Suprapubic skin (tissue), 4 donors: ENCODE results near the gene ELMO1. TPM values are rescaled to one million over a fixed set of nuclear protein-coding genes. Genes with fewer than 3 reads are reported as not detected.

Experiments
- DNase-seq, 2 donors: peaks; one replicate each; pipeline ENCODE4 v3.0.0-alpha.2; 2019; ENCODE audit warnings: low spot score in 2 of 2
- H3K27ac ChIP-seq: fragments of 200-600 bp; sonication (generic); one replicate; pipeline ENCODE4 v1.5.1; 2019
- H3K27me3 ChIP-seq: fragments of 200-600 bp; sonication (generic); one replicate; pipeline ENCODE4 v1.5.1; 2019
- H3K36me3 ChIP-seq: fragments of 200-600 bp; sonication (generic); one replicate; pipeline ENCODE4 v1.5.1; 2019
- H3K4me1 ChIP-seq: fragments of 200-600 bp; sonication (generic); one replicate; pipeline ENCODE4 v1.5.1; 2019
- H3K4me3 ChIP-seq: fragments of 200-600 bp; sonication (generic); one replicate; pipeline ENCODE4 v1.5.1; 2019; ENCODE audit warnings: mild to moderate bottlenecking
- H3K9me3 ChIP-seq: fragments of 200-600 bp; sonication (generic); one replicate; pipeline ENCODE4 v1.5.1; 2019
- CTCF ChIP-seq, 2 donors: fragments of 200-600 bp in 1 of 2; fragments of 450-650 bp in 1 of 2; sonication (generic) in 1 of 2; IDR thresholded peaks; one replicate each; pipeline ENCODE4 v1.5.1; 2016 to 2019; ENCODE audit warnings: antibody characterized with exemption in 2 of 2, mild to moderate bottlenecking in 1 of 2, moderate library complexity in 1 of 2
- EP300 ChIP-seq: sonication (generic); formaldehyde crosslinking; IDR thresholded peaks from one replicate; pipeline ENCODE4 v1.6.1; 2017; ENCODE audit warnings: antibody characterized with exemption
- POLR2A ChIP-seq, 2 donors: fragments of 450-650 bp; IDR thresholded peaks; one replicate each; pipeline ENCODE4 v1.6.1; 2017; ENCODE audit warnings: antibody characterized with exemption in 2 of 2, mild to moderate bottlenecking in 2 of 2, moderate library complexity in 2 of 2
- POLR2AphosphoS5 ChIP-seq, 3 donors: sonication (generic); formaldehyde crosslinking; IDR thresholded peaks; one replicate each; pipeline ENCODE4 v1.6.1; 2017; ENCODE audit warnings: antibody characterized with exemption in 3 of 3
- WGBS: methylation state at CpG from one replicate; pipeline ENCODE4 v1.1.5; 2018; 5-methylcytosine and 5-hydroxymethylcytosine counted together
- total RNA-seq, 4 donors: library from RNA; depleted of rRNA; stranded (reverse); fragments of >200 nt; gene quantifications; one replicate each; pipeline ENCODE4 v1.1.0, GENCODE V29; 2016

The ELMO1 gene
- total RNA-seq, 4 donors from 2014 or later: 9.8 to 49.6 (median 22.2) TPM

GRCh38 chr7:37344886-37345579 lies 103.6 kb downstream of the ELMO1 start:
- no peaks in the 10 kb centered on the region for H3K9me3 ChIP-seq
- WGBS: 79% methylated on average over 9 of the region's 9 CpGs
- no peak for DNase-seq
- peak overlapping the region; percentile 29 for H3K27ac ChIP-seq
- no peaks in the 10 kb centered on the region for H3K36me3 ChIP-seq
- no peak overlapping the region for H3K4me3 ChIP-seq
- peaks cover 5% of the 10 kb centered on the region for H3K4me1 ChIP-seq
- TF ChIP-seq CTCF (IDR thresholded peaks at IDR 0.05) (no peak), EP300 (no peak), POLR2A (IDR thresholded peaks at IDR 0.05) (no peak), POLR2AphosphoS5 (IDR thresholded peaks at IDR 0.05) (no peak)
- H3K27me3 ChIP-seq: no peaks in the 10 kb centered on the region

GRCh38 chr7:37342688-37343471 lies 105.8 kb downstream of the ELMO1 start:
- WGBS: 66% methylated on average over 16 of the region's 16 CpGs
- Histone ChIP-seq H3K4me3 (peak overlapping the region; percentile 17), H3K4me1 (peaks cover 5% of the 10 kb centered on the region), H3K27me3 (no peaks in the 10 kb centered on the region), H3K27ac (no peak overlapping the region), H3K9me3 (no peaks in the 10 kb centered on the region), H3K36me3 (no peaks in the 10 kb centered on the region)
- TF ChIP-seq CTCF (IDR thresholded peaks at IDR 0.05) (no peak), POLR2AphosphoS5 (IDR thresholded peaks at IDR 0.05) (no peak), POLR2A (IDR thresholded peaks at IDR 0.05) (no peak), EP300 (no peak)
- DNase-seq: no peak

- no peaks in the 10 kb centered on the region for H3K9me3 ChIP-seq
- no peak overlapping the region for H3K27ac ChIP-seq
- no peaks in the 10 kb centered on the region for H3K36me3 ChIP-seq
- H3K27me3 ChIP-seq: no peaks in the 10 kb centered on the region
- no peak for TF ChIP-seq EP300
- no peak for TF ChIP-seq POLR2A (IDR thresholded peaks at IDR 0.05)
- TF ChIP-seq POLR2AphosphoS5 (IDR thresholded peaks at IDR 0.05): no peak
- no peak for TF ChIP-seq CTCF (IDR thresholded peaks at IDR 0.05)
- peak overlapping the region; percentile 17 for H3K4me3 ChIP-seq
- WGBS: 78% methylated on average over 8 of the region's 8 CpGs
- no peak for DNase-seq
- peaks cover 5% of the 10 kb centered on the region for H3K4me1 ChIP-seq
Observed at GRCh38 chr7:37342176-37342687, 106.4 kb downstream of the ELMO1 start.

GRCh38 chr7:37341033-37341630 lies 107.5 kb downstream of the ELMO1 start:
- Histone ChIP-seq H3K36me3 (no peaks in the 10 kb centered on the region), H3K27me3 (no peaks in the 10 kb centered on the region), H3K4me3 (no peak overlapping the region), H3K9me3 (no peaks in the 10 kb centered on the region), H3K4me1 (no peaks in the 10 kb centered on the region), H3K27ac (no peak overlapping the region)
- WGBS: 81% methylated on average over 6 of the region's 6 CpGs
- no peak for DNase-seq
- TF ChIP-seq CTCF (IDR thresholded peaks at IDR 0.05) (no peak), POLR2AphosphoS5 (IDR thresholded peaks at IDR 0.05) (no peak), POLR2A (IDR thresholded peaks at IDR 0.05) (no peak), EP300 (no peak)

- no peak for DNase-seq
- 92% methylated on average over 1 of the region's 1 CpG for WGBS
- Histone ChIP-seq H3K36me3 (no peaks in the 10 kb centered on the region), H3K4me3 (no peak overlapping the region), H3K27ac (no peak overlapping the region), H3K27me3 (no peaks in the 10 kb centered on the region), H3K4me1 (no peaks in the 10 kb centered on the region), H3K9me3 (no peaks in the 10 kb centered on the region)
- TF ChIP-seq POLR2A (IDR thresholded peaks at IDR 0.05) (no peak), EP300 (no peak), POLR2AphosphoS5 (IDR thresholded peaks at IDR 0.05) (no peak), CTCF (IDR thresholded peaks at IDR 0.05) (no peak)
Observed at GRCh38 chr7:37338966-37339365, 109.7 kb downstream of the ELMO1 start.
